OCI-LY1 (cell line): ENCODE measurements around the gene RPL37A.

Experiments
- H2AFZ ChIP-seq: fragments of 200-600 bp; sonication (generic), shearing (Covaris generic); 2 replicates; pipeline ENCODE4 v1.6.0; 2014; ENCODE audit warnings: antibody characterized with exemption, mild to moderate bottlenecking, low read length
- H3F3A ChIP-seq: fragments of 200-600 bp; sonication (generic), shearing (Covaris generic); 2 replicates; pipeline ENCODE4 v1.6.0; 2014; ENCODE audit warnings: mild to moderate bottlenecking, antibody characterized with exemption, low read length, moderate library complexity; ENCODE audit not compliant: insufficient read depth
- H3K27ac ChIP-seq: fragments of 200-600 bp; sonication (generic); 2 replicates; pipeline ENCODE4 v1.5.1; 2014; ENCODE audit warnings: low read length, mixed run types, mild to moderate bottlenecking, low read depth; ENCODE audit not compliant: poor library complexity, severe bottlenecking
- H3K27me3 ChIP-seq: fragments of 200-600 bp; sonication (generic); 2 replicates; pipeline ENCODE4 v1.6.0; 2014; ENCODE audit warnings: antibody characterized with exemption, mild to moderate bottlenecking, low read length, moderate library complexity; ENCODE audit not compliant: insufficient read depth
- H3K36me3 ChIP-seq: fragments of 200-600 bp; sonication (generic); 2 replicates; pipeline ENCODE4 v1.6.1; 2014; ENCODE audit warnings: mild to moderate bottlenecking, antibody characterized with exemption, low read length, moderate library complexity, mixed read lengths; ENCODE audit not compliant: insufficient read depth
- H3K4me1 ChIP-seq: fragments of 200-600 bp; sonication (generic); 2 replicates; pipeline ENCODE4 v1.5.1; 2014; ENCODE audit warnings: mild to moderate bottlenecking, low read length, moderate library complexity; ENCODE audit not compliant: insufficient read depth, severe bottlenecking
- H3K4me2 ChIP-seq: fragments of 200-600 bp; sonication (generic), shearing (Covaris generic); 2 replicates; pipeline ENCODE4 v1.6.1; 2014; ENCODE audit warnings: low read length
- H3K4me3 ChIP-seq: fragments of 200-600 bp; sonication (generic); 2 replicates; pipeline ENCODE4 v1.5.1; 2014; ENCODE audit warnings: low read length, low read depth, mild to moderate bottlenecking, mixed read lengths; ENCODE audit not compliant: poor library complexity, severe bottlenecking
- H3K79me2 ChIP-seq: fragments of 200-600 bp; shearing (Covaris generic); 2 replicates; pipeline ENCODE4 v1.6.1; 2016; ENCODE audit warnings: mixed run types, low read length, mixed read lengths; ENCODE audit not compliant: insufficient read depth
- H3K9ac ChIP-seq: fragments of 200-600 bp; sonication (generic), shearing (Covaris generic); 2 replicates; pipeline ENCODE4 v1.6.1; 2014; ENCODE audit warnings: mild to moderate bottlenecking, low read length, mixed read lengths
- H3K9me2 ChIP-seq: fragments of 200-600 bp; sonication (generic), shearing (Covaris generic); 2 replicates; pipeline ENCODE4 v1.6.1; 2014; ENCODE audit warnings: low read depth, mild to moderate bottlenecking, low read length, mixed read lengths
- H3K9me3 ChIP-seq: fragments of 200-600 bp; shearing (Covaris generic); 2 replicates; pipeline ENCODE4 v1.6.1; 2014; ENCODE audit warnings: low read length, mixed read lengths
- H4K20me1 ChIP-seq: fragments of 200-600 bp; sonication (generic), shearing (Covaris generic); 2 replicates; pipeline ENCODE4 v1.6.0; 2016; ENCODE audit warnings: mild to moderate bottlenecking, low read length; ENCODE audit not compliant: insufficient read depth
- CTCF ChIP-seq: fragments of 200-600 bp; sonication (generic), shearing (Covaris generic); IDR thresholded peaks from 2 replicates; pipeline ENCODE4 v1.5.1; 2017; ENCODE audit warnings: mild to moderate bottlenecking, antibody characterized with exemption, low read length, moderate library complexity, mixed read lengths
- EZH2 ChIP-seq: fragments of 200-600 bp; sonication (generic), shearing (Covaris generic); IDR thresholded peaks from 2 replicates; pipeline ENCODE4 v1.8.0; 2017; ENCODE audit warnings: borderline replicate concordance, mixed run types, mild to moderate bottlenecking, antibody characterized with exemption, low read length, moderate library complexity, mixed read lengths

RPL37A gene

DNA sequence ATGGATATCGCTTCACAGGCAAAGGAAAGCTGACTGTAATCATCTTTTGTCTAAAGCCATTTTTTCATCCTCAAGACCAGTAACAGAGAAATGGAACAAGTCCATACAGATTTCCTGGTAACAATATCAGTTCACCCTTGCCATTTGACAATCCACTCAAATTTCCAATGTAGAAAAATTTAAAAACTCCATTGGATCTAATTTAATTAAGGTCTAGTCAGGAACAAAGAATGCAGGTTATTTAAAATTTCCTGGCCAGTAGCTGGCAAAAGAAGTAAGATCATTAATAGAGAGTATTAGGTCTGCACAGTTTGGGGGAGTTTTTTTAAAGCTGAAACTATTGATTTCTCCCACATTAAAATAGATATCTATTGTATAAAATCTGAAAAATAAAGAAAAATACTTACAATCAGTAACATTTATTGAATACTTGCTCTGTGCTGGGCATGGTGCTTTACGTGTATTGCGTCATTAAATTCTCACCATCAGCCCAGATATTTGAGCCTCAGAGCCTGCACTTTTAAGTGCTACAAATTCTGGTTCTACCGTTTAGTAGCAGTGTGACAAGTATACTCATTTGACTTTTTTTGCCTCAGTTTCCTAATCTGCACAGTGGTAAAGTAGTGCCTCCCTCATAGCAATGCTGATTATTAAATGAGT is 44.6 kb upstream of the RPL37A start:
- no peaks in the 10 kb centered on the region for H4K20me1 ChIP-seq
- H3K9ac ChIP-seq = no peak overlapping the region
- H3K9me2 ChIP-seq = no peaks in the 10 kb centered on the region
- peaks cover 60% of the 10 kb centered on the region for H3K36me3 ChIP-seq
- no peak overlapping the region for H3K4me3 ChIP-seq
- H3K9me3 ChIP-seq = no peaks in the 10 kb centered on the region
- no peak overlapping the region for H2AFZ ChIP-seq
- no peaks in the 10 kb centered on the region for H3K4me1 ChIP-seq
- H3K27me3 ChIP-seq = no peaks in the 10 kb centered on the region
- no peaks in the 10 kb centered on the region for H3F3A ChIP-seq
- no peak overlapping the region for H3K4me2 ChIP-seq
- TF ChIP-seq CTCF (no peak), EZH2 (no peak)
- H3K27ac ChIP-seq = no peak overlapping the region
- H3K79me2 ChIP-seq = no peaks in the 10 kb centered on the region

- peaks cover 4% of the 10 kb centered on the region; the same call in 1 of the 2 replicates for H3K36me3 ChIP-seq
- TF ChIP-seq EZH2 (no peak), CTCF (no peak)
- no peaks in the 10 kb centered on the region for H3K4me1 ChIP-seq
- no peaks in the 10 kb centered on the region for H3F3A ChIP-seq
- no peaks in the 10 kb centered on the region for H3K9me2 ChIP-seq
- no peak overlapping the region for H2AFZ ChIP-seq
- no peaks in the 10 kb centered on the region for H3K27me3 ChIP-seq
- H3K27ac ChIP-seq = no peak overlapping the region
- H3K9me3 ChIP-seq = no peaks in the 10 kb centered on the region
- no peaks in the 10 kb centered on the region for H4K20me1 ChIP-seq
- H3K4me2 ChIP-seq = no peak overlapping the region
- no peak overlapping the region for H3K4me3 ChIP-seq
- no peaks in the 10 kb centered on the region for H3K79me2 ChIP-seq
- H3K9ac ChIP-seq = no peak overlapping the region
These were observed 35.5 kb upstream of the RPL37A start for GRCh38 chr2:216463148-216463547.

- Histone ChIP-seq H3K9me2 (no peaks in the 10 kb centered on the region), H3K36me3 (peaks cover 6% of the 10 kb centered on the region; the same call in 1 of the 2 replicates), H4K20me1 (no peaks in the 10 kb centered on the region), H3K9ac (no peak overlapping the region), H3K79me2 (no peaks in the 10 kb centered on the region), H3K9me3 (no peaks in the 10 kb centered on the region), H3F3A (no peaks in the 10 kb centered on the region), H3K27me3 (no peaks in the 10 kb centered on the region), H2AFZ (no peak overlapping the region), H3K4me1 (no peaks in the 10 kb centered on the region), H3K4me2 (no peak overlapping the region), H3K27ac (no peak overlapping the region), H3K4me3 (no peak overlapping the region)
- no peak for TF ChIP-seq EZH2
- TF ChIP-seq CTCF = no peak
These were observed 34.4 kb upstream of the RPL37A start for GRCh38 chr2:216464104-216464720.
